CD14-positive monocyte (primary cell): ENCODE data around the gene PSD4. TPM values are rescaled to one million over a fixed set of nuclear protein-coding genes. Genes with fewer than 3 reads are reported as not detected.

Experiments
- DNase-seq, 3 donors: peaks; one replicate each; pipeline ENCODE4 v3.0.0-alpha.2; 2011 to 2022
- H2AFZ ChIP-seq: 2 replicates; pipeline ENCODE4 v1.6.0; 2012; ENCODE audit warnings: mild to moderate bottlenecking, low read depth, low read length, inconsistent platforms; ENCODE audit not compliant: insufficient read depth, poor library complexity, severe bottlenecking
- H3K27ac ChIP-seq, 2 donors: 1 replicate in 1 of 2; 2 replicates in 1 of 2; pipeline ENCODE4 v1.5.1; 2012 to 2013; ENCODE audit warnings: low read length in 2 of 2, control low read depth in 1 of 2, inconsistent platforms in 1 of 2, low read depth in 1 of 2, mild to moderate bottlenecking in 1 of 2
- H3K27me3 ChIP-seq, 2 donors: one replicate each; pipeline versions ENCODE4 v1.6.0 to v1.6.1; 2011 to 2013; ENCODE audit warnings: low read length in 2 of 2; ENCODE audit not compliant: control insufficient read depth in 2 of 2, insufficient read depth in 2 of 2
- H3K36me3 ChIP-seq, 2 donors: replicated peaks in 1 of 2; 1 replicate in 1 of 2; 2 replicates in 1 of 2; pipeline versions ENCODE4 v1.5.1 to v1.6.1; 2012 to 2013; ENCODE audit warnings: low read length in 2 of 2, control low read depth in 1 of 2, inconsistent platforms in 1 of 2, mild to moderate bottlenecking in 1 of 2; ENCODE audit not compliant: insufficient read depth in 2 of 2, control insufficient read depth in 1 of 2
- H3K4me1 ChIP-seq, 2 donors: 1 replicate in 1 of 2; 2 replicates in 1 of 2; pipeline versions ENCODE4 v1.5.1 to v1.6.1; 2012 to 2013; ENCODE audit warnings: low read length in 2 of 2, control low read depth in 1 of 2, inconsistent platforms in 1 of 2, mild to moderate bottlenecking in 1 of 2, moderate library complexity in 1 of 2; ENCODE audit not compliant: insufficient read depth in 2 of 2, control insufficient read depth in 1 of 2
- H3K4me2 ChIP-seq: replicated peaks from 2 replicates; pipeline ENCODE3; 2012; ENCODE audit warnings: low read length, moderate library complexity, mild to moderate bottlenecking; ENCODE audit not compliant: poor library complexity, severe bottlenecking; ENCODE audit errors: extremely low read depth
- H3K4me3 ChIP-seq, 3 experiments: fragments of 200-600 bp in 1 of 3; sonication (generic) in 1 of 3; replicated peaks in 1 of 3; 1 replicate in 2 of 3; 2 replicates in 1 of 3; pipeline ENCODE4 v1.5.1; 2011 to 2013; ENCODE audit warnings: low read length in 3 of 3, mild to moderate bottlenecking in 3 of 3, control low read depth in 2 of 3, low read depth in 2 of 3, inconsistent platforms in 1 of 3, moderate library complexity in 1 of 3
- H3K79me2 ChIP-seq: 2 replicates; pipeline ENCODE4 v1.6.0; 2012; ENCODE audit warnings: mild to moderate bottlenecking, control low read depth, inconsistent platforms, low read length, moderate library complexity; ENCODE audit not compliant: insufficient read depth
- H3K9ac ChIP-seq: 2 replicates; pipeline ENCODE4 v1.6.0; 2017; ENCODE audit warnings: low read length, mild to moderate bottlenecking; ENCODE audit not compliant: insufficient read depth, poor library complexity, severe bottlenecking
- H3K9me3 ChIP-seq, 2 donors: replicated peaks in 1 of 2; 1 replicate in 1 of 2; 2 replicates in 1 of 2; pipeline versions ENCODE4 v1.5.1 to v1.6.1; 2012 to 2013; ENCODE audit warnings: low read length in 2 of 2, control low read depth in 1 of 2; ENCODE audit not compliant: control insufficient read depth in 1 of 2, insufficient read depth in 1 of 2
- H4K20me1 ChIP-seq: 2 replicates; pipeline ENCODE4 v1.6.0; 2012; ENCODE audit warnings: mild to moderate bottlenecking, low read length, control low read depth, moderate library complexity; ENCODE audit not compliant: insufficient read depth
- H3K27ac Mint-ChIP-seq, 7 donors: one replicate each; pipeline ENCODE4 v1.8.0; 2020; ENCODE audit warnings: mild to moderate bottlenecking in 7 of 7, mixed read lengths in 7 of 7, moderate library complexity in 6 of 7, inconsistent platforms in 2 of 7
- H3K27me3 Mint-ChIP-seq, 3 donors: one replicate each; pipeline ENCODE4 v1.8.0; 2021 to 2022; ENCODE audit warnings: low read depth in 3 of 3, mild to moderate bottlenecking in 3 of 3, mixed read lengths in 3 of 3, moderate library complexity in 3 of 3, inconsistent platforms in 1 of 3
- H3K36me3 Mint-ChIP-seq, 2 donors: one replicate each; pipeline ENCODE4 v1.8.0; 2020; ENCODE audit warnings: mixed read lengths in 2 of 2, inconsistent platforms in 1 of 2, mild to moderate bottlenecking in 1 of 2
- H3K4me1 Mint-ChIP-seq: one replicate; pipeline ENCODE4 v1.8.0; 2020; ENCODE audit warnings: mild to moderate bottlenecking, mixed read lengths
- H3K4me3 Mint-ChIP-seq, 2 donors: one replicate each; pipeline ENCODE4 v1.8.0; 2020; ENCODE audit warnings: mild to moderate bottlenecking in 2 of 2, mixed read lengths in 2 of 2, moderate library complexity in 1 of 2
- H3K9me3 Mint-ChIP-seq, 7 donors: one replicate each; pipeline ENCODE4 v1.8.0; 2020 to 2022; ENCODE audit warnings: mixed read lengths in 7 of 7, mild to moderate bottlenecking in 6 of 7, moderate library complexity in 6 of 7, inconsistent platforms in 2 of 7
- CTCF ChIP-seq: fragments of 200-600 bp; IDR thresholded peaks from one replicate; pipeline ENCODE4 v1.8.0; 2022; ENCODE audit warnings: antibody characterized with exemption, mild to moderate bottlenecking
- WGBS: methylation state at CpG from one replicate; pipeline ENCODE4 v1.1.5; 2013; ENCODE audit warnings: missing lambda C conversion rate; ENCODE audit not compliant: insufficient coverage; 5-methylcytosine and 5-hydroxymethylcytosine counted together
- intact Hi-C, 2 donors: fragments of 100-400 bp; cut with micrococcal nuclease; formaldehyde crosslinking; loops; one replicate each; pipeline versions ENCODE4 v1.15.0 to v1.15.1; 2023
- polyA plus RNA-seq, 3 donors: library from polyadenylated mRNA; depleted of rRNA in 1 of 3; unstranded in 2 of 3; stranded (reverse) in 1 of 3; fragments of 300-500 nt in 2 of 3; fragments of >200 nt in 1 of 3; fragmentation: Illumina TruSeq in 2 of 3; gene quantifications; 1 replicate in 2 of 3; 2 replicates in 1 of 3; pipeline ENCODE4 v1.2.3, GENCODE V29; 2012 to 2021

Gene PSD4
- polyA plus RNA-seq, 3 donors, result 11.0 to 47.0 (median 18.2) TPM

- Histone ChIP-seq H3K36me3 (peaks cover 8 to 28% of the 10 kb centered on the region in 2 donors), H3K4me3 (peak overlapping the region; percentile 56 to 95 (median 77)), H3K4me1 (peaks cover 64 to 79% of the 10 kb centered on the region in 2 donors), H3K27ac (peak overlapping the region; percentile 96 to 97), H4K20me1 (peaks cover 57% of the 10 kb centered on the region), H3K9me3 (no peaks in the 10 kb centered on the region), H3K4me2 (peak overlapping the region; percentile 99), H2AFZ (no peak overlapping the region), H3K9ac (peak overlapping the region; percentile 93), H3K27me3 (no peaks in the 10 kb centered on the region), H3K79me2 (peaks cover 64% of the 10 kb centered on the region)
- Mint-ChIP-seq H3K27me3 (no peaks in the 10 kb centered on the region), H3K4me1 (peaks cover 73% of the 10 kb centered on the region), H3K4me3 (peak overlapping the region; percentile 89 to 94), H3K9me3 (peaks cover 0 to 1% (median 0%) of the 10 kb centered on the region in 7 donors), H3K27ac (peak overlapping the region; percentile 93 to 98 (median 97)), H3K36me3 (peaks cover 26 to 36% of the 10 kb centered on the region in 2 donors)
- no peak for DNase-seq
- 20% methylated on average over 2 of the region's 8 CpGs for WGBS
- intact Hi-C loops, result loop anchor here in 1 of 2 donors (5.0 kb wide), 1 partner anchor 33 kb away; no protein-coding TSS in a partner anchor
- no peak for TF ChIP-seq CTCF
These were observed 1.4 kb downstream of the PSD4 start for GRCh38 chr2:113175042-113175628.

GRCh38 chr2:113175736-113176695, 2.2 kb downstream of the PSD4 start:
- Histone ChIP-seq H3K4me1 (peaks cover 72 to 88% of the 10 kb centered on the region in 2 donors), H4K20me1 (peaks cover 65% of the 10 kb centered on the region), H2AFZ (no peak overlapping the region), H3K79me2 (peaks cover 72% of the 10 kb centered on the region), H3K36me3 (peaks cover 8 to 28% of the 10 kb centered on the region in 2 donors), H3K9me3 (no peaks in the 10 kb centered on the region), H3K4me3 (peak overlapping the region; percentile 56 to 95 (median 77)), H3K27ac (peak overlapping the region; percentile 96 to 97), H3K9ac (peak overlapping the region; percentile 93), H3K4me2 (peak overlapping the region; percentile 99), H3K27me3 (no peaks in the 10 kb centered on the region)
- intact Hi-C loops, result loop anchor here in 1 of 2 donors (5.0 kb wide), 1 partner anchor 34 kb away; no protein-coding TSS in a partner anchor
- Mint-ChIP-seq H3K9me3 (no peaks in the 10 kb centered on the region), H3K36me3 (peaks cover 26 to 42% of the 10 kb centered on the region in 2 donors), H3K27ac (peak overlapping the region in 6 of 7 donors; percentile 94 to 98 (median 98)), H3K4me3 (peak overlapping the region; percentile 89 to 94), H3K4me1 (peaks cover 82% of the 10 kb centered on the region), H3K27me3 (peaks cover 0 to 2% (median 0%) of the 10 kb centered on the region in 3 donors)
- peak in 1 of 3 donors; percentile 23 for DNase-seq
- 59% methylated on average over 6 of the region's 11 CpGs for WGBS
- TF ChIP-seq CTCF, result no peak
